Measurements from ENCODE around the gene HS1BP3.

DNA sequence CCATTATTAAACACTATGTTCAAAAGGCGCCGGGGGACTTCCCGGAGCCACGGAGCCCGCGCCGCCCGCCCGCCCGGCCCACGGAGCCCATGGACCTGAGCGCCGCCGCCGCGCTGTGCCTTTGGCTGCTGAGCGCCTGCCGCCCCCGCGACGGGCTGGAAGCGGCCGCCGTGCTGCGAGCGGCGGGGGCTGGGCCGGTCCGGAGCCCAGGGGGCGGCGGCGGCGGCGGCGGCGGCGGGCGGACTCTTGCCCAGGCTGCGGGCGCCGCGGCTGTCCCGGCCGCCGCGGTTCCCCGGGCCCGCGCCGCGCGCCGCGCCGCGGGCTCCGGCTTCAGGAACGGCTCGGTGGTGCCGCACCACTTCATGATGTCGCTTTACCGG, 16.2 kb upstream of the HS1BP3 start:
- TF ChIP-seq, protein P1, sequence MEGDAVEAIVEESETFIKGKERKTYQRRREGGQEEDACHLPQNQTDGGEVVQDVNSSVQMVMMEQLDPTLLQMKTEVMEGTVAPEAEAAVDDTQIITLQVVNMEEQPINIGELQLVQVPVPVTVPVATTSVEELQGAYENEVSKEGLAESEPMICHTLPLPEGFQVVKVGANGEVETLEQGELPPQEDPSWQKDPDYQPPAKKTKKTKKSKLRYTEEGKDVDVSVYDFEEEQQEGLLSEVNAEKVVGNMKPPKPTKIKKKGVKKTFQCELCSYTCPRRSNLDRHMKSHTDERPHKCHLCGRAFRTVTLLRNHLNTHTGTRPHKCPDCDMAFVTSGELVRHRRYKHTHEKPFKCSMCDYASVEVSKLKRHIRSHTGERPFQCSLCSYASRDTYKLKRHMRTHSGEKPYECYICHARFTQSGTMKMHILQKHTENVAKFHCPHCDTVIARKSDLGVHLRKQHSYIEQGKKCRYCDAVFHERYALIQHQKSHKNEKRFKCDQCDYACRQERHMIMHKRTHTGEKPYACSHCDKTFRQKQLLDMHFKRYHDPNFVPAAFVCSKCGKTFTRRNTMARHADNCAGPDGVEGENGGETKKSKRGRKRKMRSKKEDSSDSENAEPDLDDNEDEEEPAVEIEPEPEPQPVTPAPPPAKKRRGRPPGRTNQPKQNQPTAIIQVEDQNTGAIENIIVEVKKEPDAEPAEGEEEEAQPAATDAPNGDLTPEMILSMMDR (IDR thresholded peaks at IDR 0.05 in 4 of 5, conservative IDR thresholded peaks at IDR 0.05 in 1 of 5) = no peak
- TF ChIP-seq POLR2A (IDR thresholded peaks at IDR 0.05) = no peak

All from gastrocnemius medialis (tissue), 4 donors.